ENCODE data around the gene NAT16. TPM values are rescaled to one million over a fixed set of nuclear protein-coding genes. Genes with fewer than 3 reads are reported as not detected.

The NAT16 gene
- total RNA-seq, 2 donors from 2014 or later: not detected

- Histone ChIP-seq H3K9me3 (no peaks in the 10 kb centered on the region), H3K4me1 (peaks cover 0 to 17% of the 10 kb centered on the region in 2 donors), H3K4me3 (no peak overlapping the region), H3K36me3 (peaks cover 8% of the 10 kb centered on the region), H3K27ac (no peak overlapping the region), H3K27me3 (no peaks in the 10 kb centered on the region)
- DNase-seq (ENCODE audit: low spot score): no peak
- TF ChIP-seq CTCF (IDR thresholded peaks at IDR 0.05): no peak
Measured at GRCh38 chr7:101140746-101141382, 39.2 kb downstream of the NAT16 start.

GRCh38 chr7:101140339-101140699, 39.8 kb downstream of the NAT16 start:
- peaks cover 0 to 17% of the 10 kb centered on the region in 2 donors for H3K4me1 ChIP-seq
- peaks cover 12% of the 10 kb centered on the region for H3K36me3 ChIP-seq
- DNase-seq (ENCODE audit: low spot score): no peak
- no peak overlapping the region for H3K4me3 ChIP-seq
- no peak for TF ChIP-seq CTCF (IDR thresholded peaks at IDR 0.05)
- H3K27me3 ChIP-seq: no peaks in the 10 kb centered on the region
- no peak overlapping the region for H3K27ac ChIP-seq
- H3K9me3 ChIP-seq: no peaks in the 10 kb centered on the region

DNA sequence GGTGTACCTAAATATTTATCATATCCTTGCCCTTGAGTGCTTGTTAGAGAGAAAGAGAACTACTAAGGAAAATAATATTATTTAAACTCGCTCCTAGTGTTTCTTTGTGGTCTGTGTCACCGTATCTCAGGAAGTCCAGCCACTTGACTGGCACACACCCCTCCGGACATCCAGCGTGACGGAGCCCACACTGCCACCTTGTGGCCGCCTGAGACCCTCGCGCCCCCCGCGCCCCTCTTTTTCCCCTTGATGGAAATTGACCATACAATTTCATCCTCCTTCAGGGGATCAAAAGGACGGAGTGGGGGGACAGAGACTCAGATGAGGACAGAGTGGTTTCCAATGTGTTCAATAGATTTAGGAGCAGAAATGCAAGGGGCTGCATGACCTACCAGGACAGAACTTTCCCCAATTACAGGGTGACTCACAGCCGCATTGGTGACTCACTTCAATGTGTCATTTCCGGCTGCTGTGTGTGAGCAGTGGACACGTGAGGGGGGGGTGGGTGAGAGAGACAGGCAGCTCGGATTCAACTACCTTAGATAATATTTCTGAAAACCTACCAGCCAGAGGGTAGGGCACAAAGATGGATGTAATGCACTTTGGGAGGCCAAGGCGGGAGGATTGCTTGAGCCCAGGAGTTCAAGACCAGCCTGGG, 41.8 kb downstream of the NAT16 start:
- H3K27me3 ChIP-seq: no peaks in the 10 kb centered on the region
- H3K4me1 ChIP-seq: peaks cover 0 to 17% of the 10 kb centered on the region in 2 donors
- no peaks in the 10 kb centered on the region for H3K9me3 ChIP-seq
- H3K4me3 ChIP-seq: no peak overlapping the region
- peak; percentile 64 to 93 for TF ChIP-seq CTCF (IDR thresholded peaks at IDR 0.05)
- H3K27ac ChIP-seq: peak overlapping the region; percentile 60 to 73
- H3K36me3 ChIP-seq: peaks cover 12% of the 10 kb centered on the region
- peak; percentile 95 for DNase-seq (ENCODE audit: low spot score)

- peak overlapping the region; percentile 60 to 73 for H3K27ac ChIP-seq
- no peaks in the 10 kb centered on the region for H3K27me3 ChIP-seq
- H3K9me3 ChIP-seq: no peaks in the 10 kb centered on the region
- DNase-seq (ENCODE audit: low spot score): no peak
- peaks cover 0 to 17% of the 10 kb centered on the region in 2 donors for H3K4me1 ChIP-seq
- no peak for TF ChIP-seq CTCF (IDR thresholded peaks at IDR 0.05)
- no peak overlapping the region for H3K4me3 ChIP-seq
- peaks cover 12% of the 10 kb centered on the region for H3K36me3 ChIP-seq
Measured at GRCh38 chr7:101137651-101138212, 42.4 kb downstream of the NAT16 start.

- no peak overlapping the region for H3K27ac ChIP-seq
Measured at GRCh38 chr7:101134399-101134980, 45.6 kb downstream of the NAT16 start.

More at GRCh38 chr7:101134399-101134980, 45.6 kb downstream of the NAT16 start:
- H3K36me3 ChIP-seq: peaks cover 32% of the 10 kb centered on the region
- H3K4me1 ChIP-seq: peaks cover 0 to 17% of the 10 kb centered on the region in 2 donors
- H3K27me3 ChIP-seq: no peaks in the 10 kb centered on the region
- no peak overlapping the region for H3K4me3 ChIP-seq
- TF ChIP-seq CTCF (IDR thresholded peaks at IDR 0.05): no peak
- no peak for DNase-seq (ENCODE audit: low spot score)
- no peaks in the 10 kb centered on the region for H3K9me3 ChIP-seq
